Measurements from ENCODE around the gene CCDC106. TPM values are rescaled to one million over a fixed set of nuclear protein-coding genes. Genes with fewer than 3 reads are reported as not detected.

The CCDC106 gene
- total RNA-seq (ENCODE audit: low replicate concordance) = 2.7 and 6.4 TPM in 2 replicates

GRCh38 chr19:55647732-55648584 is at the start of gene CCDC106:
Gene CCDC106 (plus strand): TSS chr19:55648212. CDS start chr19:55649047, 835 bp downstream.

GRCh38 chr19:55599468-55599841 is 48.6 kb upstream of the CCDC106 start, which contains the start of gene FIZ1:
Gene FIZ1 (minus strand): TSS chr19:55599517. CDS start chr19:55597865, 1,652 bp downstream.

GRCh38 chr19:55599842-55600661 is 48.0 kb upstream of the CCDC106 start, which contains the start of gene ZNF524:
Gene ZNF524 (plus strand): TSS chr19:55600288. CDS start chr19:55602113, 1,825 bp downstream.

GRCh38 chr19:55605637-55606470 is 42.2 kb upstream of the CCDC106 start, which contains the start of gene ZNF865:
Gene ZNF865 (plus strand): TSS chr19:55605647. CDS start chr19:55613619, 7,972 bp downstream.

GRCh38 chr19:55624109-55625003 is 23.7 kb upstream of the CCDC106 start, which contains the start of gene ZNF784:
Gene ZNF784 (minus strand): TSS chr19:55624566. CDS start chr19:55624561, 5 bp downstream.

GRCh38 chr19:55640577-55641425 is 7.2 kb upstream of the CCDC106 start, which contains the start of gene ZNF580:
Gene ZNF580 (plus strand): TSS chr19:55641002. CDS start chr19:55642509, 1,507 bp downstream.

GRCh38 chr19:55643003-55643886 is 4.8 kb upstream of the CCDC106 start, which contains the start of gene ZNF581:
Gene ZNF581 (plus strand): TSS chr19:55643649. CDS start chr19:55644572, 923 bp downstream.

GRCh38 chr19:55654868-55655647 is 7.0 kb downstream of the CCDC106 start, which contains the start of gene U2AF2:
Gene U2AF2 (plus strand): TSS chr19:55655035. CDS start chr19:55655105, 70 bp downstream.

GRCh38 chr19:55674841-55675660 is 27.0 kb downstream of the CCDC106 start, which contains the start of gene EPN1:
Gene EPN1 (plus strand): TSS chr19:55675226. CDS start chr19:55678628, 3,402 bp downstream.

Other genes with a start within 250 kb of the CCDC106 start
- 7.3 and 94.4 TPM in 2 replicates for gene UBE2S, start 240.4 kb upstream of the CCDC106 start, total RNA-seq (ENCODE audit: low replicate concordance)
- not detected in 2 replicates for gene SHISA7, start 204.9 kb upstream of the CCDC106 start, total RNA-seq (ENCODE audit: low replicate concordance)
- gene ISOC2, start 186.6 kb upstream of the CCDC106 start, total RNA-seq (ENCODE audit: low replicate concordance) = 23.4 and 87.9 TPM in 2 replicates
- not detected in 2 replicates for gene C19orf85, start 183.5 kb upstream of the CCDC106 start, total RNA-seq (ENCODE audit: low replicate concordance)
- gene ZNF628, start 171.6 kb upstream of the CCDC106 start, total RNA-seq (ENCODE audit: low replicate concordance) = 0.35 and 0.60 TPM in 2 replicates
- 6.7 and 15.1 TPM in 2 replicates for gene NAT14, start 163.0 kb upstream of the CCDC106 start, total RNA-seq (ENCODE audit: low replicate concordance)
- 0.68 and 5.7 TPM in 2 replicates for gene SSC5D, start 159.8 kb upstream of the CCDC106 start, total RNA-seq (ENCODE audit: low replicate concordance)
- not detected in 2 replicates for gene SBK2, start 111.1 kb upstream of the CCDC106 start, total RNA-seq (ENCODE audit: low replicate concordance)
- gene SBK3, start 102.7 kb upstream of the CCDC106 start, total RNA-seq (ENCODE audit: low replicate concordance) = not detected in 2 replicates
- 0.94 and 3.3 TPM in 2 replicates for gene ZNF579, start 67.4 kb upstream of the CCDC106 start, total RNA-seq (ENCODE audit: low replicate concordance)
- gene FIZ1, start 48.7 kb upstream of the CCDC106 start, total RNA-seq (ENCODE audit: low replicate concordance) = 1.3 and 1.6 TPM in 2 replicates
- 7.3 and 7.5 TPM in 2 replicates for gene ZNF524, start 47.9 kb upstream of the CCDC106 start, total RNA-seq (ENCODE audit: low replicate concordance)
- gene ZNF865, start 42.6 kb upstream of the CCDC106 start, total RNA-seq (ENCODE audit: low replicate concordance) = under 0.01 and 0.53 TPM in 2 replicates
- gene ZNF784, start 23.6 kb upstream of the CCDC106 start, total RNA-seq (ENCODE audit: low replicate concordance) = 2.0 and 3.5 TPM in 2 replicates
- gene ZNF580, start 7.2 kb upstream of the CCDC106 start, total RNA-seq (ENCODE audit: low replicate concordance) = 3.6 and 6.4 TPM in 2 replicates
- 18.8 and 20.7 TPM in 2 replicates for gene ZNF581, start 4.6 kb upstream of the CCDC106 start, total RNA-seq (ENCODE audit: low replicate concordance)
- gene U2AF2, start 6.8 kb downstream of the CCDC106 start, total RNA-seq (ENCODE audit: low replicate concordance) = 82.3 and 109 TPM in 2 replicates
- gene EPN1, start 27.0 kb downstream of the CCDC106 start, total RNA-seq (ENCODE audit: low replicate concordance) = 54.2 and 64.5 TPM in 2 replicates
- gene NLRP9, start 90.2 kb downstream of the CCDC106 start, total RNA-seq (ENCODE audit: low replicate concordance) = not detected in 2 replicates
- 0.08 TPM in 1 of 2 replicates, not detected in the other for gene RFPL4A, start 110.9 kb downstream of the CCDC106 start, total RNA-seq (ENCODE audit: low replicate concordance)
- not detected in 2 replicates for gene RFPL4AL1, start 120.9 kb downstream of the CCDC106 start, total RNA-seq (ENCODE audit: low replicate concordance)
- gene NLRP11, start 183.8 kb downstream of the CCDC106 start, total RNA-seq (ENCODE audit: low replicate concordance) = not detected in 2 replicates
- not detected in 2 replicates for gene NLRP4, start 188.3 kb downstream of the CCDC106 start, total RNA-seq (ENCODE audit: low replicate concordance)

Data from smooth muscle cell of the coronary artery (primary cell).